GM12865 (cell line): ENCODE measurements around the gene LDLRAD4.

Experiments used
- DNase-seq: peaks from one replicate; pipeline ENCODE4 v3.0.0; 2010; ENCODE audit warnings: low read depth
- H3K4me3 ChIP-seq: 2 replicates; pipeline ENCODE4 v1.5.1; 2011; ENCODE audit warnings: mild to moderate bottlenecking, low read depth, low read length, control low read depth
- CTCF ChIP-seq: IDR thresholded peaks from 2 replicates; pipeline ENCODE4 v1.5.1; 2011; ENCODE audit warnings: low read length, control low read depth, low read depth, inconsistent platforms; ENCODE audit not compliant: insufficient read depth; ENCODE audit errors: missing control alignments

Gene LDLRAD4

DNA sequence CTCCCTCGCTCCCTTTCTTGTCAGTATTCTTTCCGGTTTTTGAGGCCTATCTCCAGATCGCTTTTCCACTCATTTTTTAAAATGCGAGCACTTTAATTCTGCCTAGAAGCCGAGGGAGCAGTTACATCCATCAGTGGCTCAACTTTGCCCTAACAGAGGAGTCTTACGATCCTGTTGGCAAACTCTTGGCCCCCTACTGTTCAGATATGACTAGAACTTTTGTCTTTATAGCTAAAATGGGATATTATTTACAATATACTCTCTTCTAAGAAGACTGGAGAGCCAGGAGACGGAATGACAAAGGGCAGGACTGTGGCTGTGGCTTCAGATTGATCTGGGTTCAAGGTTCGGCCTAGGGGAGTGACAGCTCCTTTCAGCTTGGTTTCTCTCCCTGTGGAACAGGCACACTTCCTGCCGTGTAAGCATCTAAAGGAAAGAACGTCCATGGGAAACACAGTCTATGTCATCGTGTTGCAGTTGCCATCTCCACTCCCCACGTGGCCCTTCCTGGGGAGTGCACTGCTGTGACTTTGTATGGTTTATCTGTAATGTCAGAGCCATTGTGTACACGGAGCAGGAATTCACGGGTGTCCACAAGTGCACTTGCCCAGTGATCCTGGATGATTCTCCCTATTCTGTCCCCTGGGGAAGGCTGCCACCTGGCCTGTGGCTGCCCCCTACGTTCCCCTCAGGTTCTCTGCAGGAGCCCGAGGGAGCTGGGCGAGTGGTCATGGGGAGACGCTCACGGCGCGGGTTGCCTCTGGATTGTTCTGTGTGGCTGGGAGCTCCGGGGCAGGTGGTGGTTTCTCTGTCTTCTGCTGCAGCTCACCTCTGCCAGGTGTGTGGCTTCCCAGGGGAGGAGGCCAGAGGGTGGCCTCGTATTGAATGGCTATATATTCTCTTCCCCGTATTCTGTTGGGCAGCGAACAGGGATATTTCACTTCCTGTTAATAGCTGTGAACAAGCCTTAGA is 222.0 kb downstream of the LDLRAD4 start:
- no peak for TF ChIP-seq CTCF
- DNase-seq: no peak
- no peak overlapping the region for H3K4me3 ChIP-seq

DNA sequence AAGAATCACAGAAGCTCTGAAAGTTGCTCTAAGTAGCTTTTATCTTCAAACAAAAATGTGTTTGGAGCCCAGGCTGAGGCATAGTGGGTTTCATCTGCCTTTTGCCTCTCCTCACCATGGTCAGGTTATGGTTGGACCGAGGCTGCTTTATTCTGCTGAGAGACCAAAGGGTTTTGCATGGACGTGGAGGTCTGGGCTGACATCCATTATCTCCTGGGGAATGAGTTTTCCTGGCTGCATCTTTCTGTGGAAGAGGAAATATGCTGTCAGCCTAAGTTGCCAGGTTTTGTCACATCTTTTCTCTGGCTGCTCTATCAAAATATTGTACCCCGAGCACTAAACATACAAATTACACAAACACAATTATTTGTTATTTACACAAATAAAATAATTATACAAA is 223.2 kb downstream of the LDLRAD4 start:
- TF ChIP-seq CTCF: no peak
- DNase-seq: no peak
- no peak overlapping the region for H3K4me3 ChIP-seq

DNA sequence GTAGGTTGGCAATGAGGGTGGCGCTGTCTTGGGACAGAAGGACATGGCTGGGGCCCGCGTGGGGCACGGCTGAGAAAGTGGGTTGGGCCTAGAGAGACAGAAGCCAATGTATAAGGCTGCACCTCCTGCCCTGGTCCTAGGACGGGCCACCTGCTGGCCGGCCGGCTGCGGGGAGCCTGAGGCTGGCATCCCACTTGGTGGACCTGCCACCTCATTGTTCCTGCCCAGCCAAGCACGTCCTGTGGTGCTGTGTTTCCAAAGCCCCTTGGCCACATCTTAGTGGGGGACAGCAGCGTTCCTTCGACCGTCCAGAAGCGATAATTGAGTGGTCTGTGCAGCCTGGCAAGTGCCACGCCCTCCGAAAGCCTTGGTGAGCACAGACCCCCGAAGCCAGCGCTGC is 223.9 kb downstream of the LDLRAD4 start:
- no peak for TF ChIP-seq CTCF
- no peak for DNase-seq

DNA sequence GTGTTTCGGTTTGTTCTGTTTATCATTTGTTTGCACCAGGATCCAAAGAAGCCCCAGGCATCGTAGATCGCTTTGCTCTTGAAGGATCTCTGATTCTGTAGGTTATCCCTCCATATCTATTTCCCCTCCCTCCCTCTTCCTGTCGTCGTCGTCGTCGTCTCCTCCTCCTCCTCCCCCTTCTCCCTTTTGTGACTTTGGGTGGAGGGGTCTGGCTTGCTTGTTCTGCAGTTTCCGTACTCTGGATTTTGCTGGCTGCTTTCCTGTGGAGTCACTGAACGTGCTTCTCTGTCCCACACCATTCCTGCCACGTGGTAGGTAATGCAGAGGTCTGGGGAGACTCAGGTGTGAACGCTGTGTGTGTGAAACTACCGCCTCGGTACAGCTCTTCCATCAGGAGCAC is 225.0 kb downstream of the LDLRAD4 start:
- no peak for TF ChIP-seq CTCF
- no peak for DNase-seq
- no peak overlapping the region for H3K4me3 ChIP-seq

More for the DNA sequence above, 223.9 kb downstream of the LDLRAD4 start:
- H3K4me3 ChIP-seq: no peak overlapping the region

DNA sequence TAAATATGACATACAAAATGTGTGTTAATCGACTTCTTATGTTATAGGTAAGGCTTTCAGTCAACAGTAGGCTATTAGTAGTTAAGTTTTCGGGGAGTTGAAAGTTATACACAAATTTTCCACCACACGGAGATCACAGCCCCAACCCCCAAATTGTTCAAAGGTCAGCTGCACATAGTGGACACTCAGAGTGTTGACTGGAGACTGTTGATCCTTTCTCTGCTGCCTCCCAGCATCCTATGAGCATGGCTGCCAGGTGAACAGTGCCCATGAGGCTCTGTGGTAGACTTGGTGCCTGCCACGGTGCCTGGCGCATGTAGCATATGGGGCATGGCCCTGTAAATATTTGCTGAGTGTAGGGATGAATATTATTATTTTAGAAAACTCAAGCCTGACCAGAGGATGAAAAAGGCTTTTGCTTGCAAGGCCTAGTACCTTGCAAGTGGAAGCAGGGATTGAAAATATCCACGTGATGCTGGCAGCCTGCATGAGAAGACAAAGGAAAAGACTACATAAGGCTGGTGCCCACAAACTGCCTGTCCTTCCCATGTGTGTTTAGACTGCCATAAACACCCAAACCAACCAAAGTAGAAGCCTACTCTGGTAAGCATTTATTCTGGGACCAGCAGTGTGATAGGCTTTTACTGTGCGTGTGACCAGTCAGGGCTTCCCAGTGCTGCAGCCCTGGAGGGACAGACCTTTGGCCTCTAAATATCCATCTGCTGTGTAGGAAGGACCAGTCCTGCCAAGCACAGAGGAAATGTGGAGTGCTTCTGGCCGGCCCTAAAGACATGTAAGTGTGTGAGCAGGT is 226.1 kb downstream of the LDLRAD4 start:
- no peak for TF ChIP-seq CTCF
- H3K4me3 ChIP-seq: no peak overlapping the region
- no peak for DNase-seq

DNA sequence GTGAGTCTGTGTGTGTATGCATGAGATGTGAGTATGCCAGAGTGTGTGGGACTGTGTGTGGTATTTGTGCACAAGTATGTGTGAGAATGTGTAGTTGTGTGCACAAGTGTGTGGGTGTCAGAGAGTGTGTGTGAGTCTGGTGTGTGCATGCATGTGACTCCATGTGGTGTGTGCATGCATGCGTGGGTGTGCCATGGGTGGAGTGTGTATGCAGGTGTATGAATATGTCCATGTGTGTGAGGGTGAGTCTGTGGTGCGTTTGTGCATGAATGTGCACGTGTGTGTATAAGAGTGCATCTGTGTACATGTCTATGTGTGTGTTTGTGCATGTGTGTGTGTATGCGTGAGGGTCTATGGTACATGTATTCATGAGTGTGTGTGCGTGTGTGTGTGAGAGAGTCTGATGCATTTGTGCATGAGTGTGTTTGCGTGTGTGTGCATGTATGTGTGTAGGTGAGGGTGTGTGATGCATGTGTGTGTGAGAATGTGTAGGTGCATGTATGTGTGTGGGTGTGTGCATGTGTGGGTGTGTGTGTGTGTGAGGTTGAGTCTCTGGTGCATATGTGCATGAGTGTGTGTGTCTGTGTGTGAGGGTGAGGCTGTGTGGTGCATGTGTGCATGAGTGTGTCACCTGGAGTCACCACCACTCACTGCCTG is 226.8 kb downstream of the LDLRAD4 start:
- no peak overlapping the region for H3K4me3 ChIP-seq
- no peak for DNase-seq
- no peak for TF ChIP-seq CTCF
